ENCODE measurements around the gene B3GALNT1. TPM values are rescaled to one million over a fixed set of nuclear protein-coding genes. Genes with fewer than 3 reads are reported as not detected.
A peak's percentile ranks its signal among the peaks of the same experiment; 100 is the strongest.

The B3GALNT1 gene
- 1 to 10 TPM in 1 of 2 experiments, under 1 TPM in 1; 0.76 to 1.1 TPM for total RNA-seq

GRCh38 chr3:161104561-161105551 is at the start of gene B3GALNT1:
TSS of gene B3GALNT1 (minus strand) at chr3:161105349. CDS start at chr3:161086754, 18,595 bp downstream.
- Mint-ChIP-seq H3K4me3 (peak within 1 kb of the TSS; percentile 63), H3K4me1 (ENCODE audit: low read depth) (peaks cover 8% of the 10 kb centered on the region), H3K27me3 (ENCODE audit: low read depth) (peaks cover 21% of the 10 kb centered on the region), H3K27ac (no peak within 1 kb of the TSS), H3K36me3 (ENCODE audit: low read depth) (no peaks in the 10 kb centered on the region), H3K9me3 (no peaks in the 10 kb centered on the region)
- intact Hi-C loops (cut with micrococcal nuclease), result loop anchor here (5.0 kb wide), 1 partner anchor 117 kb away; the partner anchor contains the start of gene NMD3
- peak; percentile 26 for DNase-seq
- CTCF ChIA-PET, result interaction anchor here (0.7 kb wide), 1 partner anchor 175 kb away, joined by 3 read pairs; no protein-coding TSS in a partner anchor

- H3K4me1 Mint-ChIP-seq (ENCODE audit: low read depth), result no peaks in the 10 kb centered on the region
- H3K27me3 Mint-ChIP-seq (ENCODE audit: low read depth), result peaks cover 4% of the 10 kb centered on the region
- H3K4me3 Mint-ChIP-seq, result no peak overlapping the region
- no peaks in the 10 kb centered on the region for H3K36me3 Mint-ChIP-seq (ENCODE audit: low read depth)
- intact Hi-C loops (cut with micrococcal nuclease), result no loop called here
- H3K27ac Mint-ChIP-seq, result no peak overlapping the region
- H3K9me3 Mint-ChIP-seq, result no peaks in the 10 kb centered on the region
- CTCF ChIA-PET, result no interaction called here
- no peak for DNase-seq
Measured at GRCh38 chr3:161153480-161153879, 48.3 kb upstream of the B3GALNT1 start.

GRCh38 chr3:161150001-161150525 is 44.9 kb upstream of the B3GALNT1 start:
- peaks cover 2% of the 10 kb centered on the region for H3K27me3 Mint-ChIP-seq (ENCODE audit: low read depth)
- no peaks in the 10 kb centered on the region for H3K36me3 Mint-ChIP-seq (ENCODE audit: low read depth)
- intact Hi-C loops (cut with micrococcal nuclease), result no loop called here
- no peak for DNase-seq
- CTCF ChIA-PET, result interaction anchor here (0.6 kb wide), 1 partner anchor 89 kb away, joined by 3 read pairs; no protein-coding TSS in a partner anchor
- H3K27ac Mint-ChIP-seq, result no peak overlapping the region
- H3K4me3 Mint-ChIP-seq, result no peak overlapping the region
- H3K4me1 Mint-ChIP-seq (ENCODE audit: low read depth), result no peaks in the 10 kb centered on the region
- H3K9me3 Mint-ChIP-seq, result no peaks in the 10 kb centered on the region

GRCh38 chr3:161149529-161149928 is 44.4 kb upstream of the B3GALNT1 start:
- Mint-ChIP-seq H3K27ac (no peak overlapping the region), H3K36me3 (ENCODE audit: low read depth) (no peaks in the 10 kb centered on the region), H3K4me1 (ENCODE audit: low read depth) (no peaks in the 10 kb centered on the region), H3K27me3 (ENCODE audit: low read depth) (peaks cover 2% of the 10 kb centered on the region), H3K9me3 (no peaks in the 10 kb centered on the region), H3K4me3 (no peak overlapping the region)
- CTCF ChIA-PET, result interaction anchor here (0.6 kb wide), 1 partner anchor 88 kb away, joined by 3 read pairs; no protein-coding TSS in a partner anchor
- intact Hi-C loops (cut with micrococcal nuclease), result no loop called here
- DNase-seq, result no peak

GRCh38 chr3:161148832-161149475 is 43.8 kb upstream of the B3GALNT1 start:
- Mint-ChIP-seq H3K27ac (no peak overlapping the region), H3K27me3 (ENCODE audit: low read depth) (peaks cover 2% of the 10 kb centered on the region), H3K9me3 (no peaks in the 10 kb centered on the region), H3K4me1 (ENCODE audit: low read depth) (no peaks in the 10 kb centered on the region), H3K36me3 (ENCODE audit: low read depth) (no peaks in the 10 kb centered on the region), H3K4me3 (no peak overlapping the region)
- CTCF ChIA-PET, result interaction anchor here (0.6 kb wide), 1 partner anchor 88 kb away, joined by 3 read pairs; no protein-coding TSS in a partner anchor
- DNase-seq, result no peak
- intact Hi-C loops (cut with micrococcal nuclease), result no loop called here

- CTCF ChIA-PET, result no interaction called here
- no peaks in the 10 kb centered on the region for H3K27me3 Mint-ChIP-seq (ENCODE audit: low read depth)
- no peaks in the 10 kb centered on the region for H3K4me1 Mint-ChIP-seq (ENCODE audit: low read depth)
- no peak for DNase-seq
- H3K4me3 Mint-ChIP-seq, result no peak overlapping the region
- H3K36me3 Mint-ChIP-seq (ENCODE audit: low read depth), result peaks cover 2% of the 10 kb centered on the region
- intact Hi-C loops (cut with micrococcal nuclease), result no loop called here
- H3K9me3 Mint-ChIP-seq, result no peaks in the 10 kb centered on the region
- H3K27ac Mint-ChIP-seq, result no peak overlapping the region
Measured at GRCh38 chr3:161142486-161142885, 37.3 kb upstream of the B3GALNT1 start.

GRCh38 chr3:161139686-161140085 is 34.5 kb upstream of the B3GALNT1 start:
- Mint-ChIP-seq H3K36me3 (ENCODE audit: low read depth) (peaks cover 2% of the 10 kb centered on the region), H3K9me3 (no peaks in the 10 kb centered on the region), H3K4me1 (ENCODE audit: low read depth) (no peaks in the 10 kb centered on the region), H3K4me3 (no peak overlapping the region), H3K27me3 (ENCODE audit: low read depth) (peaks cover 2% of the 10 kb centered on the region), H3K27ac (no peak overlapping the region)
- CTCF ChIA-PET, result no interaction called here
- intact Hi-C loops (cut with micrococcal nuclease), result no loop called here
- no peak for DNase-seq

- Mint-ChIP-seq H3K27ac (no peak overlapping the region), H3K4me1 (ENCODE audit: low read depth) (no peaks in the 10 kb centered on the region), H3K27me3 (ENCODE audit: low read depth) (peaks cover 2% of the 10 kb centered on the region), H3K9me3 (no peaks in the 10 kb centered on the region), H3K36me3 (ENCODE audit: low read depth) (no peaks in the 10 kb centered on the region), H3K4me3 (no peak overlapping the region)
- intact Hi-C loops (cut with micrococcal nuclease), result no loop called here
- no peak for DNase-seq
- CTCF ChIA-PET, result no interaction called here
Measured at GRCh38 chr3:161137260-161137659, 32.1 kb upstream of the B3GALNT1 start.

- intact Hi-C loops (cut with micrococcal nuclease), result no loop called here
- Mint-ChIP-seq H3K9me3 (no peaks in the 10 kb centered on the region), H3K4me3 (no peak overlapping the region), H3K27ac (no peak overlapping the region), H3K36me3 (ENCODE audit: low read depth) (no peaks in the 10 kb centered on the region), H3K4me1 (ENCODE audit: low read depth) (no peaks in the 10 kb centered on the region), H3K27me3 (ENCODE audit: low read depth) (peaks cover 5% of the 10 kb centered on the region)
- CTCF ChIA-PET, result no interaction called here
- DNase-seq, result no peak
Measured at GRCh38 chr3:161132391-161132790, 27.2 kb upstream of the B3GALNT1 start.

- CTCF ChIA-PET, result no interaction called here
Measured at GRCh38 chr3:161126495-161126894, 21.3 kb upstream of the B3GALNT1 start.

GRCh38 chr3:161117646-161118045 is 12.5 kb upstream of the B3GALNT1 start:
- Mint-ChIP-seq H3K36me3 (ENCODE audit: low read depth) (peaks cover 10% of the 10 kb centered on the region), H3K4me3 (no peak overlapping the region), H3K9me3 (peaks cover 25% of the 10 kb centered on the region), H3K27me3 (ENCODE audit: low read depth) (peaks cover 10% of the 10 kb centered on the region), H3K4me1 (ENCODE audit: low read depth) (no peaks in the 10 kb centered on the region), H3K27ac (no peak overlapping the region)
- intact Hi-C loops (cut with micrococcal nuclease), result no loop called here
- CTCF ChIA-PET, result interaction anchor here (0.8 kb wide), 1 partner anchor 10 kb away, joined by 3 read pairs; no protein-coding TSS in a partner anchor
- no peak for DNase-seq

More at GRCh38 chr3:161126495-161126894, 21.3 kb upstream of the B3GALNT1 start:
- Mint-ChIP-seq H3K27me3 (ENCODE audit: low read depth) (peaks cover 7% of the 10 kb centered on the region), H3K27ac (no peak overlapping the region), H3K9me3 (peaks cover 6% of the 10 kb centered on the region), H3K36me3 (ENCODE audit: low read depth) (peaks cover 1% of the 10 kb centered on the region), H3K4me3 (no peak overlapping the region), H3K4me1 (ENCODE audit: low read depth) (no peaks in the 10 kb centered on the region)
- no peak for DNase-seq
- intact Hi-C loops (cut with micrococcal nuclease), result no loop called here

GRCh38 chr3:161108840-161109239 is 3.7 kb upstream of the B3GALNT1 start:
- Mint-ChIP-seq H3K9me3 (no peaks in the 10 kb centered on the region), H3K4me3 (no peak overlapping the region), H3K27ac (no peak overlapping the region), H3K27me3 (ENCODE audit: low read depth) (peaks cover 26% of the 10 kb centered on the region), H3K36me3 (ENCODE audit: low read depth) (no peaks in the 10 kb centered on the region), H3K4me1 (ENCODE audit: low read depth) (peaks cover 8% of the 10 kb centered on the region)
- intact Hi-C loops (cut with micrococcal nuclease), result no loop called here
- CTCF ChIA-PET, result interaction anchor here (0.9 kb wide), 1 partner anchor 113 kb away, joined by 5 read pairs; no protein-coding TSS in a partner anchor
- no peak for DNase-seq

Data from activated naive CD4-positive, alpha-beta T cell treated with anti-CD3 and anti-CD28 coated beads for 36 hours (primary cell).